ENCODE results near the gene SUMO2.

SUMO2 gene

DNA sequence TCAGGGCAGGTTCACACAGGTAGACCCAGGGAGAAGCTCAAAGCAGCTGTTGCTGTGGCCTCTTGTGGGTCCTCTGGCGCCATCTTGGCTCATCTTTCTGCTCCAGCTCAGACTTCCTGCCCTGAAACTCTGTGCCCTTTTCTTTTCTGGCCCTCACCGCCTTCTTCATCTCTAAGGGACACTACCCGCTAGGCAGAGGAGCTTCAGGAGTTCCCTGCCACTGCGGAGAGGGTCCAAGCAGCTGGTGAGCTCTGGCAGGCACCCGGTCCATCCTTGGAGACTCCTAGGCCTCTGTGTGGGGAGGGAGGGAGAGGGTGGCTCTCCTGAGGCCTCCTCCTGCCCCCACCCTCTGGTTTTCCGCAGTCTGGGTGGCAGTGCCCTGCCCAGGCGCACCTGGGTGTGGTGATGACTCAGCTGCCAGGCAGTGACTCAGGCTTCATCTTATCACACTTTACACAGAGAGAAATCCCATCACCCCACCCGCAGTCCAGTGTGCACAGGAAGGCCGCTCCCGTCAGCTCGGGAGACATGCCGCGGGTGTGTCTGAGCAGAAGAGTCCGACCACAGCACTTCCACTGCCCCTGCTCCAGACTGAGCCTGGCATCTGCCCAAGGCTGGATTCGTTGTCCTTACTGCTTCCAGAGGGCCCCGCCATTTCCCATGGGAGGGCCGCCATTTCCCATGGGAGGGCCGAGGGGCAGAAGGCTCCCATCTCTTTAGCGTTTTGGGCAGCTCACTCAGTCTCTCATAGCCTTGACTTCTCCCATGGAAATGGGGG, 58.5 kb downstream of the SUMO2 start:
- DNase-seq (ENCODE audit: low read depth in 3 of 3), result peak; percentile 29 to 66 (median 48)

- DNase-seq (ENCODE audit: low read depth in 3 of 3), result no peak
These were observed 64.5 kb downstream of the SUMO2 start for GRCh38 chr17:75118307-75118706.

DNA sequence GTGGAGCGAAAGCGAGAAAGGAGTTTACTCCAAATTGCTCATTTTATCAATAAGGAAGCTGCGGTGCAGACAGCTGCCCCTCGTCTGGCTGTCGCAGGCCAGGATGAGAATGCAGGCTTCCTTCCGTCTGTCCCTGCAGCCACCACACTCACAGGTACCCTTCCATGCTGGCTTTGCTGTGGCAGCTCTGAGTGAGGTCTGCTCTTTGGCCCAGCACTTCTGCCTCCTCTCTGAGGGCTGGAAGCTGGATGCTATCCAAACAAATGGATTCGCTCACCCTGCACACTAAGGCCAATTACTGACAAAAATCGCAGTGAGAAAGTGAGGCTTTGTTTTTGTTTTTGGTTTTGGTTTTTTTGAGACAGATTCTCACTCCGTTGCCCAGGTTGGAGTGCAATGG, 66.0 kb downstream of the SUMO2 start:
- DNase-seq (ENCODE audit: low read depth in 3 of 3), result no peak

All from stimulated activated CD4-positive, alpha-beta T cell treated with anti-CD3 and anti-CD28 coated beads, TNF-alpha, amount 100 ng/mL, for 24 hours (primary cell).